Medulla oblongata (tissue), 1 donor: ENCODE results near the gene DLGAP4.

Source experiments
- DNase-seq: peaks from one replicate; pipeline ENCODE4 v3.0.0-alpha.2; 2015; ENCODE audit errors: extremely low spot score

DLGAP4 gene

DNA sequence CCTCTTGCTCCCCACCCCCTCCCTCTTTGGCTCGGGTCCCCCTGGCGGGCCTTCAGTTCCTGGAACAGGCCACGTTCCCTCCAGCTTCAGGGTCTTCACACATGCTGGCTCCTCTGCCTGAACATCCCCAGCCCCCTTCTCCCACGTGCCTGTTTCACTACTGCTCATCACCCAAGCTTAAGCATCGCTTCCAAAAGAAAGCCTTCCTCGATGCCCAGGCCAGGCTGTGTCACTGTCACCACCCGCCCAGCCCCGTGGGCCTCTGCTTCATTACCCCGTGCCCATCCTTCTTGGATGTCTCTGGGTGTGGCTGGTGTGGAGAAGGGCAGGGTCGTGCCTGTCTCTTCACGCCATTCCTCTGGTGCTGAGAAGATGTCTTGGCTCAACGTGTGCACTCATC is 2.8 kb downstream of the DLGAP4 start:
- no peak for DNase-seq

DNA sequence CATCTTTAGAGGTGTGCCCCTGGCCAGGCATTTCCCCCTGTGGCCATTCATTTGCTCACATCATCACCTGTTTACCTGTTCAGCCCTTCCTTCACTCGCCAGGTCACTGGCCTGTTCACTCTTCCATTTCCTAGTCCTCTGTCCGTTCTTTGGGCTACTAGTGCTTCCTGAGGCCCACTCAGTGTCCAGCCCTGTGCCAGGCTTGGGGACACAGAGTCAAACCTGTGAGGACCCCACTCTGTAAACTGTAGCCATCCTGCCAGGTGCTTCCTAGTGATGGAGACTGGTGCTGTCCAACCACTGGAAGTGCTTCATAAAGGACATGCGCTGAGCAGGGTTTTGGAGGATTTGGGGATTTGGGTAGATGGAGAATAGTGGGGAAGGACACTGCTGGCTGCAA is 3.5 kb downstream of the DLGAP4 start:
- no peak for DNase-seq

DNA sequence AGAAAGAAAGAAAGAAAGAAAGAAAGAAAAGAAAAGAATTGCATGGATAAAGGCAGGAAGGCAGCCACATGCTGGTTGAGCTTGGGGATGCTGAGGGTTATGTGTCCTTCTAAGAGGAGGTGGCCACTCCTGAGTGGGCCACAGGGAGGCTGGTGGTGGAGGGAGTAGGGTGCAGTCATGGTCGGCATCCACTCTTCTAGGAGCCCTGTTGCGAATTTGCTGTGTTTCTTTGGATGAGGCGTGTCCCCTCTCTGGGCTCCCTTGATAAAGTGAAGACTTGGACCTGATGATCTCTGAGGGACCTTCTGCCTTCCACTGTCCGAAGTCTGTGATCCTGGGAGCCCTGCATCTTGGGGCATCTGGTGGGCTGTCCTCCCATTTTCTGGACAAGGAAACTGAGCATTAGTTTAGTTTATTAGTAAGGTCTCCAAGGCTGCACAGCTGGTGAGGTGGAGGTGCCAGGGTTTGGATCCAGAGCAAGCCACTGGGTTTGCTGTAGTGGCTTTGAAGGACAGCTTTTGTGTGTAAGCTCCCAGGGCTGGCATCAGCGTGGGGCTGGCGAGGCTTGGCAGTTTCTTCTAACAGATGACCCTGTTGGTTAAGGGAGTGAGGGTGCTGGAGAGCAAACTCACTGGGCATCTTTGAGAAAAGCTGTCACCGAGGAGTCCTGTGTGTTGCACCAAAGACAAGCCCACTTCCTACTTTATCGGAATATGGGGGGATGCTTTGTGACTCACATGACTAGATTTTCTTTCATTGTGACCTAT is 4.3 kb downstream of the DLGAP4 start:
- no peak for DNase-seq

DNA sequence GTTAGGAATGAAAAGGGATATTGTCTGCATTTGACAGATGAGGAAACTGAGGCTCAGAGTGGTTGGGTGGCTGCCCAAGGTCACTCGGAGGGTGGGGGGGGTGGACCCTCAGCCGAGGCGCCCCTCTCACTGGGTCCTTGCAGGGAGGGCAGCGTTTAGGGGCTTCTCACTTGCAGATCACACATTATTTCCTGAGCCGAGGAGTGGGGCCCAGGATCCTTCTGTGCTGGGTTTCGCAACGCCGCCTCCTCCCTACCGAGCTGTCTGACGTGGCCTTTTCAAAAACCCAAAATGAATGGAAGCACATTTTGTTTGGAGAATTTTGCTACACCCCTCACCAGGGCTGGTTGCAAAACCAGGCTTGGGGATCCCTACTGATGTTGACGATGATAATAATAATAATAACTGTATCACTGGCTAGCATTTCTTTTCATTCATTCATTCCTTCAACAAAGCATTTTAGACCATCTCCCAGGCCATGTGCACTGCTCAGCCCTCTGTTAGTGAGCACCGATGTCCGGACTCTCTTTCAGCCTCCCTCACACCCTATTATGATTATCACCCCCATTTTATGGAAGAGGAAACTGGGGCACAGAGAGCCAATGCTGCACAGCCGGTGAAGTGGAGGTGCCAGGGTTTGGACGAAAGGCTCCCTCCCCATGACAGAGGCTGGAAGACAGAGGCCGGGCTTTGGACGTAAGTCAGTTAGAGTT is 5.2 kb downstream of the DLGAP4 start:
- no peak for DNase-seq

DNA sequence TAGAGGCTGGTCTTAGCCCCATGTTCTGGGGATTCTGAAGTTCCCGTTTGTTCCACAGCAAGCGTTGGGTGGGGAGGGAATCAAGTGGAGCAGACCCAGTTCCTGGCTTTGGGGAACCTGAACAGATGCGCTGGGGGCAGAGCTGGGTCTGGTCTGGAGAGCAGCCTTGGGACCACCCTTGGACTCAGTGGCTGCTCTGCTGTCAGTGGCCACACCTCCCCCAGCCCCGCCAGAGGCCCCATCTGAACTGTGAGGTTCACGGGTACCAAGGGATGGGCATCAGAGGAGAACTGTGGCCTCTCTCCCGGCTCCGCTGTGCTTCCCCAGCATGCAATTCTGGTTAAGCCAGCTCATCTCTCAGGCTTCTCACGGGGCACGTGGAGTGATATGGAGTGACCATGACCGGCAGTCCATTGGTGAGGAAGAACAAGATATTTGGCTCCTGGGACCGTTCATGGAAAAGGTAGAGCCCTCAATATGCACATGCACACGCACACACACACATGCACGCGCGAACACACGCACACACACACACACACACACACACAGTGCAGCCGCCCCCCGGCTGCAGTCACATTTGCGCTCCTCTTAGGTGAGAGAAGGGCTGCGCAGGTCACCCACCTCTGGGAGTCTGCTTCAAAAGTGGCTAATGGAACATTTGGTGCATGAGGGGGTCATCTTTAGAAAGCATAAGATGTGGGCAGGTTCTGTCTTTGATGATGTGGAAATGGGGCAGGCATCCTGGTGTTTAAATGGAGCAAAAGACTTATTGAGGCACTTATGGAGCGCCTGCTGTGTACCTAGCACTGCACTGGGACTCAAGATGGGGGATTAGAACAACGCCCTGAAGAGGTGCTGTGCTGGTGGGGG is 6.0 kb downstream of the DLGAP4 start:
- DNase-seq, result no peak

DNA sequence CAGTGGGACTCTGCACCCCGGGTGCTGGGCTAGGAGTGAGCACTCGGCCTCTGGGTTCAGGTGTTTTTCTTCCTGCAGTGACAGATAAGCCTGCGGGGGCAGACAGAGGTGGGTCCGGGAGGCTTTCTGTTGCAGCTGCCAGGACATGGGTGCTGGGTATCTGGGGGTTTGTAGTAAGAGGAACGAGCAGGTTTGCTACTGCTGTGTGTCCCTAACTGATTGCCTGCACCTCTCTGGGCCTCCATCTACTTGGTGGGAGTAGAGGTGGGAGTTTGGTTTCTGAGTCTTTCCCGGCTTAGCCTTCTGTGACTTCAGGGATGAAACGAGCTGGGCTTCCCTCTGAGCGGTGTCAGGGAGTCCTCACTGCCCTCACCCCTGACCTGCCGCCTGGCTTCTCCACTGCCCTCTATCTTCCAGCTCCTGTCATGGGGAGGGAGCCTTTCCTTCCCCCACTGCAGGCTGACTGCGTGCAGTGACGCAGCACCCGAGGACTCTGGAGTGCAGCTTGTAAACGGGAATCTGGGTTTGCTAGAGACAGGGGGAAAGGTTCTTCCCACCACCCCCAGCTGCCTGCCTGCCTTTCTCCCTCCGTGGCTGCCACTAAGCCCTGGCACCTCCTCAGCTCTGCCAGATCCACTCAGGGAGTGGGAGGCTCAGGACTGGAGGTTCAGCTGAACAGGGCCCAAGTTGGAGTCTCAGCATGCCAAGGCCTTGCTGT is 6.7 kb downstream of the DLGAP4 start:
- DNase-seq, result no peak

DNA sequence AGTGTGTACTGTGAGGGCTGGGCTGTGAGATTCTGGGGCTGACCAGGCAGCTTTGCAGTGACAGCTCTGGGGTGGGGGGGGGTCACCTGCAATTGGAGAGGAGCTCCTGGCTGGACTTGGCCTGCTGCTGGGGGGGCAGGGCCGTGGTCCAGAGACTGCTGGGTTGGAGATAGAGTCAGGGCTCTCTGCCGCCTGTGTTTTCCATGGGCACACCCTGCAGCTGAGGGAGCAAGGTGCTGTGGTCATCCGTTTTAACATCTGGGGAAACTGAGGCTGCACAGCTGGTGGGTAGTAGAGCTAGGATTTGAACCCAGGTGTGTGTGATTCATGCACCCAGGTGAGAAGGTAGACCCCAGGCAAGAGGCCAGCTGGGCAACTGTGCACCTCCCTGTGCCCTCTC is 7.3 kb downstream of the DLGAP4 start:
- no peak for DNase-seq

DNA sequence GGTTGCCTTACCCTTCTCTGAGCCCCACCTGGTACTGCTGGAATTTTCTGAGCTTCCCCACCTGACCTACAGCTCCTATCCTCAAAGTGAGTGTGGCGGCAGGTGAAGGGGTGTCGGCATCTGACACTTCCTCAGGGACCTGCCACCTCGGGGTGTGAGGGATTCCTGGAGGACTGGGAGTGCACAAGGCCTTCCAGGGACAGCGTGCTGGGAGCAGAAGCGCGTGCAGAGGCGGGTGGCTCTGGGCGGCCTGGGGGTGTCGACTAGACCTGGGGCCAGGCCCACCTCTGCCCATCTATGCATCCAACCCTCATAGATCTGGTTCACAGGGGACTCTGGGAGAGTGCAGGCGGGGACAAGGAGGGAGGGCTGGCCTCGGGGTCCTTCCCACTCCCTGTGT is 7.8 kb downstream of the DLGAP4 start:
- DNase-seq, result no peak

- no peak for DNase-seq
These were observed 8.8 kb downstream of the DLGAP4 start for GRCh38 chr20:36314734-36315544.

GRCh38 chr20:36315545-36316351 is 9.6 kb downstream of the DLGAP4 start:
- no peak for DNase-seq

DNA sequence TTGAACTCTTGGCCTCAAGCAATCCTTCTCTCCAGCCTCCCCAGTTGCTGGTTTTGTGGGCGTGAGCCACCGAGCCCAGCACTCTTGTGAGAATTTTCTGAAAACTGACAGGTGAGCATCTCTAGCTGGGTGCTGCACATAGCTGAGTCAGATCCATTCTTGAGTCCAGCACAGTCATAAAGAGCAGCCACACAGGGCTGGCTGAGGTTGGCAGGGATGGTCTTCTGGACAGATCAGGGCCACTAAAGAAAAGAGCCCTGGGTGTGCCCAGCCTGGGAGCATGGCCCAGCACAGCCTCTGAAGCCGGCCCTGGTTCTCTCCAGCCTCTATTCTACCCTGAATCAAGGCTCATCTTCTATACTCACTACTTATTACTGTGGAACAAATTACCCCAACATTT is 11.5 kb downstream of the DLGAP4 start:
- DNase-seq, result no peak

GRCh38 chr20:36318166-36318565 is 12.0 kb downstream of the DLGAP4 start:
- DNase-seq, result no peak

DNA sequence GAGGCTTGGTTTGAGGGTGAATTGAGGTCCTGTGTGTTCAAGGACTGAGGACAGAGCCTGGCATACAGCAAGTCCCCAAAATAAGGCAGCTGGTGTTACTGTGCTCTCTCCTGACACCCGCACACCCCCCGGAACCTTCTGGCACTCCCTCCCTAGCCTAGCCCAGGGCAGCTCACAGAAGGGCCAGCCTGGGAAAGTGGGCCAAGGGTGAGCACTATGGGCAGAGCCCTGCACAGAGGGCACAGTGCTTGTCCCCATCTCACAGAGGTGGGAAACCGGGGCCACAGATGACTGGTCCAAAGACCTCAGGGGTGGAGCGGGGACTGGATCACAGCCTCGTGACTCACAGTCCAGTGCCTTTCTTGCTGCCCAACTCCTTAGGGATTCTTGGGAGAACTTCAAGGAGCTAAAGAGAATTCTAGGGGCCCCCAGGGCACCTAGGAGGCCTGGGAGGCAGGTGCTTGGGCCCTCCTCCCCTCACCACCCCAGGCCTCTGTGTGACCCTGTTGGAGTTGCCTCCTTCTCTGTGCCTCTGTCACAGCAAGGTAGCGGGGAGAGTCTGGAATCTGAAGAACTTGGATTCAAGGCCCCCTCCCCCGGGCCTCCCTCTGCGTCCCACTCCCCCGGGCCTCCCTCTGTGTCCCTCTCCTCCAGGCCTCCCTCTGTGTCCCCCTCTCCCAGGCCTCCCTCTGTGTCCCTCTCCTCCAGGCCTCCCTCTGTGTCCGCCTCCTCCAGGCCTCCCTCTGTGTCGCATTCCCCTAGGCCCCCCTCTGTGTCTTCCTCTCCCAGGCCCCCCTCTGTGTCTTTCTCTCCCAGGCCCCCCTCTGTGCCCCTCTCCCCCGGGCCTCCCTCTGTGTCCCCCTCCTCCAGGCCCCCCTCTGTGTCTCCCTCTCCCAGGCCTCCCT is 13.5 kb downstream of the DLGAP4 start:
- DNase-seq, result no peak

DNA sequence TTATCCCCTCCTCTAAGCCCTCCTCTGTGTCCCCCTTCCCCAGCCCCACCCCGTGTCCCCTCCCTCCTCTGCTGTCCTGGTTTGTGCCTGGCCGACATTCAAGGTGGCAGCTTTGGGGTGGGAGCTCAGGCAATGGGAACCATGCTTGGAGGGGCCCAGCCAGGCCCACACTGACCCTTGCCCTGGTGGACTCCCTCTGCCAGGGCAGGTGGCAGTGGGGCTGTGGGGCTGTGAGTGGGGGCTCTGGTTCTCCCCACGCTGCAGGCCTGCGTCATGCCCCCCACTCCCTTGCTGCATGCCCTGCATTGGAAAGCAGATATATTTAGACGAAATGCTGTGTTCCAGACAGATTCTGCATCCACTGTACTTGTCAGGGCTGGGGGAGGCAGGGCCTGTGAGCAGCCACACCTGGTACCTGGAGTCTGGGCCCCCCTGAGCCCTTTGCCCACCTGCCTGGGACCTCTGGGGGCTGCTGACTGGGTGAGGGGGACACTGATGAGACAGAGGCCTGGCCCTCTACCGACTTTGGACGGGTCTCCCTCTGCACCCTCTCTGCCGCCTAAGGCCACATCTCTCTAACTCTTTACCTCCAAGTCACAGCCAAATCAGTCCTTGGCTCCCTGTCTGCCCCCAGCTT is 14.2 kb downstream of the DLGAP4 start:
- DNase-seq, result no peak

DNA sequence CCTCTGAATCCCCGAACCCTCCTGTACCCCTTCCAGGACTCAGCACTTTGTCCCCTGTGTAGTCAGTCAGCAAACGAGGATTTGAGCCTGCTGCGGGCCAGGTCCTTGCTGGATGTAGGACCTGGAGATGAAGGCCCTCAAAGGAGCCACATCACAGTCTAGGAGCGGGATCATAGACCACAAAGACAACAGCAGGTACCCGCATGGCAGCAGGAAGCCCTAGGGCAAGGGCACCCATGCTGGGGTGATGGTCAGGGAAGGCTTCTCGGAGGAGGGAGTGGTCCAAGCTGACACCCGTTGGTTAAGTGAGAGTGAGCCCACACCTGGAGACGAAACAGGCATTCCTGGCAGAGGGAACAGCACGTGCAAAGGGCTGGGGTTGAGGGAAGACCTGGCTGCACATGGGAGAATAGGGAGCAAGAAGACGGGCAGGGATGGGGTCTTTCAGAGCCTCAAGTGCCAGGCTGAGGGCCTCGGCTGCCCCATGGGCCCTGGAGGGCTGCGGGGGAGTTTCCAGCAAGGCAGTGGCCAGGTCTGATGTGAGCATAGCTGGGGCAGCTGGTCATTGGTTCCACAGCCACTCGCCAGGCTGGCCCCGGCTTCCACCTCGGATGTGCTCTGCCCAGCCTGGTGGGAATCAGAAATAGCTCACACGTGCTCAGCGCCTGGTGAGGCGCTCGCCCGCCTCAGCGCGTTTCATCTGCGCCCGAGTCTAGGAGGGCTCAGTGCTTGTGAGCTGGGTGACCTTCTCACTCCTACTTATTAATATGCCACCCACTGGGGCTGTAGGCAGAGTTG is 15.0 kb downstream of the DLGAP4 start:
- no peak for DNase-seq

- DNase-seq, result no peak
These were observed 16.0 kb downstream of the DLGAP4 start for GRCh38 chr20:36322131-36322530.

GRCh38 chr20:36330091-36330490 is 24.0 kb downstream of the DLGAP4 start:
- no peak for DNase-seq

DNA sequence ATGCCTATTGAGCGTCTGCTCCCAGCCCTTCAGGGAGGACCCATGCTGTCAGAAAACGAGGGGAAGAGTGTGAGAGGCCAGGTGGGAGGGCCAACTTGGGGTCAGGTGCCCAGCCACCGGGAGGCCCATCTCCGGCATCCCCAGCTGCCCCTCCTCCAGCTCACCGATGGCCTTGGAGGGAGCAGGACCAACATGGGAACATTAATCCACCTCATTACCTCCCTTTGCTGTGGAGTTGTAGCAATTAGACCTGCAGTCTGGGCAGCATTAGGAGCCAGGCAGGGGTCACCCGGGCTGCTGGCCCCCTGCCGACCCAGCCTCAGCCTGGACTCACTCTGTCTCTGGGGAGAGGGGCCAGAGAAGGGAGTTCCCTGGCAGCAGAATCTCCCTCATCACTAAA is 25.1 kb downstream of the DLGAP4 start:
- DNase-seq, result no peak
